ENCODE data around the gene ZNF649. TPM values are rescaled to one million over a fixed set of nuclear protein-coding genes. Genes with fewer than 3 reads are reported as not detected.
A peak's percentile ranks its signal among the peaks of the same experiment; 100 is the strongest.

ZNF649 gene
- total RNA-seq, 1 experiment from 2014 or later: 7.3 TPM

DNA sequence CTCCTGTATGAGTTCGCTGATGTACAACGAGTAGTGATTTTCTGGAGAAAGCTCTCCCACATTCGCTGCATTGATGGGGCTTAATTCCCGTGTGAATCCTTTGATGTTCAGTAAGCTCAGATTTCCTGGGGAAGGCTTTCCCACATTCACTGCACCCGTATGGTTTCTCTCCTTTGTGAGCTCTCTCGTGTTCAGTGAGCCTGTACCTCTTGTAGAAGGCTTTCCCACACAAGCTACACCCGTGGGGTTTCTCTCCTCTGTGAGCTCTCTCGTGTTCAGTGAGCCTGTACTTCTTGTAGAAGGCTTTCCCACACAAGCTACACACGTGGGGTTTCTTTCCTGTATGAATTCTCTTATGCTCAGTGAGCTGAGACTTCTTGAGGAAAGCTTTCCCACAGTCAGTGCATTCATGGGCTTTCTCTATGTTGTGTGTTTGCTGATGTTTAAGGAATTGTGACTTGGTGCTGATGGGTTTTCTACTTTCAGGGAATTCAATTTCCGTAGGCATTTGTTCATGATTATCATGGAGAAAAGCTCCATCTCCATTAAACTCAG is 13.5 kb downstream of the ZNF649 start:
- CTCF ChIA-PET: no interaction called here
- BruUV-seq (replicated peaks): TSS peak; percentile 25

More for the DNA sequence above, 13.5 kb downstream of the ZNF649 start:
- H4K20me1 ChIP-seq (ENCODE audit: insufficient read depth): no peaks in the 10 kb centered on the region
- no peak overlapping the region for H3K4me3 ChIP-seq (replicated peaks in 1 of 2; ENCODE audit: low read depth in 1 of 2, low read length in 2 of 2)
- ChIA-PET RAD21 (ENCODE audit: low non-redundant PET in 1 of 2, low total read pairs in 2 of 2, uncharacterized antibody in 2 of 2, unreplicated experiment in 2 of 2) (no interaction called here), POLR2A (no interaction called here)
- intact Hi-C loops (cut with micrococcal nuclease): no loop called here
- no peak for ATAC-seq
- TF ChIP-seq ZNF274 (IDR thresholded peaks at IDR 0.05; ENCODE audit: low read depth, low read length) (no peak), CEBPB (IDR thresholded peaks at IDR 0.05; ENCODE audit: low read depth) (no peak), POLR2AphosphoS5 (IDR thresholded peaks at IDR 0.05; ENCODE audit: low read depth, low read length) (no peak), RAD21 (IDR thresholded peaks at IDR 0.05; ENCODE audit: low read depth) (no peak), SIN3A (IDR thresholded peaks at IDR 0.05; ENCODE audit: low read depth) (no peak), EZH2 (IDR thresholded peaks at IDR 0.05) (no peak), JUND (IDR thresholded peaks at IDR 0.05) (no peak), YY1 (IDR thresholded peaks at IDR 0.05; ENCODE audit: extremely low read depth, insufficient replicate concordance, low read depth, low read length) (no peak), SRF (IDR thresholded peaks at IDR 0.05; ENCODE audit: low read depth) (no peak), POLR2A (IDR thresholded peaks at IDR 0.05; ENCODE audit: borderline replicate concordance, extremely low read depth, insufficient read depth, insufficient read length) (no peak), SP1 (IDR thresholded peaks at IDR 0.05; ENCODE audit: low read depth) (no peak), ZFX (IDR thresholded peaks at IDR 0.05) (no peak)
- TF ChIP-seq, protein P1, sequence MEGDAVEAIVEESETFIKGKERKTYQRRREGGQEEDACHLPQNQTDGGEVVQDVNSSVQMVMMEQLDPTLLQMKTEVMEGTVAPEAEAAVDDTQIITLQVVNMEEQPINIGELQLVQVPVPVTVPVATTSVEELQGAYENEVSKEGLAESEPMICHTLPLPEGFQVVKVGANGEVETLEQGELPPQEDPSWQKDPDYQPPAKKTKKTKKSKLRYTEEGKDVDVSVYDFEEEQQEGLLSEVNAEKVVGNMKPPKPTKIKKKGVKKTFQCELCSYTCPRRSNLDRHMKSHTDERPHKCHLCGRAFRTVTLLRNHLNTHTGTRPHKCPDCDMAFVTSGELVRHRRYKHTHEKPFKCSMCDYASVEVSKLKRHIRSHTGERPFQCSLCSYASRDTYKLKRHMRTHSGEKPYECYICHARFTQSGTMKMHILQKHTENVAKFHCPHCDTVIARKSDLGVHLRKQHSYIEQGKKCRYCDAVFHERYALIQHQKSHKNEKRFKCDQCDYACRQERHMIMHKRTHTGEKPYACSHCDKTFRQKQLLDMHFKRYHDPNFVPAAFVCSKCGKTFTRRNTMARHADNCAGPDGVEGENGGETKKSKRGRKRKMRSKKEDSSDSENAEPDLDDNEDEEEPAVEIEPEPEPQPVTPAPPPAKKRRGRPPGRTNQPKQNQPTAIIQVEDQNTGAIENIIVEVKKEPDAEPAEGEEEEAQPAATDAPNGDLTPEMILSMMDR (IDR thresholded peaks at IDR 0.05 in 2 of 3, conservative IDR thresholded peaks at IDR 0.05 in 1 of 3; ENCODE audit: borderline replicate concordance in 1 of 3, insufficient read depth in 1 of 3, low read depth in 2 of 3, low read length in 2 of 3): no peak
- TF ChIP-seq, protein P2, sequence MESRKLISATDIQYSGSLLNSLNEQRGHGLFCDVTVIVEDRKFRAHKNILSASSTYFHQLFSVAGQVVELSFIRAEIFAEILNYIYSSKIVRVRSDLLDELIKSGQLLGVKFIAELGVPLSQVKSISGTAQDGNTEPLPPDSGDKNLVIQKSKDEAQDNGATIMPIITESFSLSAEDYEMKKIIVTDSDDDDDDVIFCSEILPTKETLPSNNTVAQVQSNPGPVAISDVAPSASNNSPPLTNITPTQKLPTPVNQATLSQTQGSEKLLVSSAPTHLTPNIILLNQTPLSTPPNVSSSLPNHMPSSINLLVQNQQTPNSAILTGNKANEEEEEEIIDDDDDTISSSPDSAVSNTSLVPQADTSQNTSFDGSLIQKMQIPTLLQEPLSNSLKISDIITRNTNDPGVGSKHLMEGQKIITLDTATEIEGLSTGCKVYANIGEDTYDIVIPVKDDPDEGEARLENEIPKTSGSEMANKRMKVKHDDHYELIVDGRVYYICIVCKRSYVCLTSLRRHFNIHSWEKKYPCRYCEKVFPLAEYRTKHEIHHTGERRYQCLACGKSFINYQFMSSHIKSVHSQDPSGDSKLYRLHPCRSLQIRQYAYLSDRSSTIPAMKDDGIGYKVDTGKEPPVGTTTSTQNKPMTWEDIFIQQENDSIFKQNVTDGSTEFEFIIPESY (IDR thresholded peaks at IDR 0.05; ENCODE audit: extremely low read depth, insufficient replicate concordance, low read length): no peak
- TF ChIP-seq, protein P3, sequence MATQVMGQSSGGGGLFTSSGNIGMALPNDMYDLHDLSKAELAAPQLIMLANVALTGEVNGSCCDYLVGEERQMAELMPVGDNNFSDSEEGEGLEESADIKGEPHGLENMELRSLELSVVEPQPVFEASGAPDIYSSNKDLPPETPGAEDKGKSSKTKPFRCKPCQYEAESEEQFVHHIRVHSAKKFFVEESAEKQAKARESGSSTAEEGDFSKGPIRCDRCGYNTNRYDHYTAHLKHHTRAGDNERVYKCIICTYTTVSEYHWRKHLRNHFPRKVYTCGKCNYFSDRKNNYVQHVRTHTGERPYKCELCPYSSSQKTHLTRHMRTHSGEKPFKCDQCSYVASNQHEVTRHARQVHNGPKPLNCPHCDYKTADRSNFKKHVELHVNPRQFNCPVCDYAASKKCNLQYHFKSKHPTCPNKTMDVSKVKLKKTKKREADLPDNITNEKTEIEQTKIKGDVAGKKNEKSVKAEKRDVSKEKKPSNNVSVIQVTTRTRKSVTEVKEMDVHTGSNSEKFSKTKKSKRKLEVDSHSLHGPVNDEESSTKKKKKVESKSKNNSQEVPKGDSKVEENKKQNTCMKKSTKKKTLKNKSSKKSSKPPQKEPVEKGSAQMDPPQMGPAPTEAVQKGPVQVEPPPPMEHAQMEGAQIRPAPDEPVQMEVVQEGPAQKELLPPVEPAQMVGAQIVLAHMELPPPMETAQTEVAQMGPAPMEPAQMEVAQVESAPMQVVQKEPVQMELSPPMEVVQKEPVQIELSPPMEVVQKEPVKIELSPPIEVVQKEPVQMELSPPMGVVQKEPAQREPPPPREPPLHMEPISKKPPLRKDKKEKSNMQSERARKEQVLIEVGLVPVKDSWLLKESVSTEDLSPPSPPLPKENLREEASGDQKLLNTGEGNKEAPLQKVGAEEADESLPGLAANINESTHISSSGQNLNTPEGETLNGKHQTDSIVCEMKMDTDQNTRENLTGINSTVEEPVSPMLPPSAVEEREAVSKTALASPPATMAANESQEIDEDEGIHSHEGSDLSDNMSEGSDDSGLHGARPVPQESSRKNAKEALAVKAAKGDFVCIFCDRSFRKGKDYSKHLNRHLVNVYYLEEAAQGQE (IDR thresholded peaks at IDR 0.05; ENCODE audit: low read depth): no peak
- TF ChIP-seq, protein P4, sequence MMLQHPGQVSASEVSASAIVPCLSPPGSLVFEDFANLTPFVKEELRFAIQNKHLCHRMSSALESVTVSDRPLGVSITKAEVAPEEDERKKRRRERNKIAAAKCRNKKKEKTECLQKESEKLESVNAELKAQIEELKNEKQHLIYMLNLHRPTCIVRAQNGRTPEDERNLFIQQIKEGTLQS (IDR thresholded peaks at IDR 0.05): no peak
- H2AFZ ChIP-seq (ENCODE audit: low read depth, low read length, poor library complexity, severe bottlenecking): no peak overlapping the region
- DNase-seq (ENCODE audit: low read depth, low spot score): no peak
- no peaks in the 10 kb centered on the region for H3K4me1 ChIP-seq (ENCODE audit: control insufficient read depth in 1 of 2, insufficient read depth in 2 of 2, low read length in 2 of 2)
- H3K27me3 ChIP-seq (ENCODE audit: insufficient read depth, low read length): no peaks in the 10 kb centered on the region
- no peak overlapping the region for H3K9ac ChIP-seq (ENCODE audit: low read length)
- H3K9me3 ChIP-seq (ENCODE audit: control insufficient read depth in 1 of 2, insufficient read depth in 1 of 2, low read depth in 1 of 2, low read length in 2 of 2): peaks cover 44% of the 10 kb centered on the region in 2 experiments
- H3K79me2 ChIP-seq (ENCODE audit: insufficient read depth, low read length): no peaks in the 10 kb centered on the region; the same call in 1 of the 2 replicates
- H3K9me2 ChIP-seq (ENCODE audit: insufficient read depth): no peaks in the 10 kb centered on the region
- peaks cover 38 to 69% of the 10 kb centered on the region in 2 experiments for H3K36me3 ChIP-seq (ENCODE audit: control insufficient read depth in 1 of 2, insufficient read depth in 2 of 2, low read length in 2 of 2)
- no peak overlapping the region for H3K4me2 ChIP-seq (ENCODE audit: low read length)
- no peak overlapping the region for H3K27ac ChIP-seq (ENCODE audit: low read depth, low read length)

Measured in HCT116 (cell line).